Muscle layer of duodenum (tissue), 2 donors: ENCODE results near the gene MAGEA11.
"Not testable (repeated sequence)": the region's sequence is repeated elsewhere in the genome, so short reads cannot be mapped to it uniquely, and the experiment has no call there.

ENCODE experiments used
- H3K27ac ChIP-seq: one replicate; pipeline ENCODE4 v1.7.0; 2013; ENCODE audit warnings: mild to moderate bottlenecking, low read length
- H3K27me3 ChIP-seq: one replicate; pipeline ENCODE4 v1.7.0; 2013; ENCODE audit warnings: low read depth, mild to moderate bottlenecking, control low read depth, low read length
- H3K36me3 ChIP-seq, 2 donors: one replicate each; pipeline ENCODE4 v1.7.0; 2013; ENCODE audit warnings: low read length in 2 of 2, control low read depth in 1 of 2, mild to moderate bottlenecking in 1 of 2; ENCODE audit not compliant: insufficient read depth in 2 of 2, control insufficient read depth in 1 of 2
- H3K4me1 ChIP-seq, 2 donors: one replicate each; pipeline ENCODE4 v1.7.0; 2013; ENCODE audit warnings: low read length in 2 of 2, mild to moderate bottlenecking in 2 of 2, control low read depth in 1 of 2, moderate library complexity in 1 of 2; ENCODE audit not compliant: insufficient read depth in 2 of 2, control insufficient read depth in 1 of 2
- H3K4me3 ChIP-seq, 2 donors: one replicate each; pipeline ENCODE4 v1.7.0; 2013; ENCODE audit warnings: low read length in 2 of 2, low read depth in 1 of 2, mild to moderate bottlenecking in 1 of 2
- H3K9me3 ChIP-seq, 2 donors: one replicate each; pipeline ENCODE4 v1.7.0; 2013; ENCODE audit warnings: low read length in 2 of 2, control low read depth in 1 of 2, mild to moderate bottlenecking in 1 of 2; ENCODE audit not compliant: control insufficient read depth in 1 of 2
- donor health status: healthy.

MAGEA11 gene

DNA sequence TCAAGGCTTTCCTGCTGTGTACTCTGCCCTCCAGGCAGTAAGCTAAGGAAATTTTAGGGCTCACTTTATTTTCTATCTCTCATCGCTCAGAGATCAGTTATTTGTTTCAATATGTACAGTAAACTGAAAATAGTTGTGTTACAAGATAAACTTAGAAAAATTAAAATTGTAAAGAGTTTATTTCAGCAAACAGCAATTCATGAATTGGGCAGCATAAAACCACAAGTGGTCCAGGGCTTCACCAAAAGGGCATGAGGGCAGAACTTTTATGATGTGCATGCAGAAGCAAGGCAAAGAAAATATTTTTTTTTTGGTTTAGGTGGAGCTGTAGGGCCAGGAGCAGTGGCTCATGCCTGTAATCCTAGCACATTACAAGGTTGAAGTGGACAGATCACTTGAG is 20.1 kb upstream of the MAGEA11 start:
- Histone ChIP-seq H3K36me3 (no peaks in the 10 kb centered on the region), H3K27me3 (no peaks in the 10 kb centered on the region), H3K4me1 (no peaks in the 10 kb centered on the region), H3K4me3 (no peak overlapping the region), H3K27ac (no peak overlapping the region), H3K9me3 (peaks cover 0 to 5% of the 10 kb centered on the region in 2 donors)

GRCh38 chrX:149692686-149693272 is 19.1 kb upstream of the MAGEA11 start:
- H3K9me3 ChIP-seq, H3K4me1 ChIP-seq, H3K36me3 ChIP-seq, H3K4me3 ChIP-seq, H3K27ac ChIP-seq, H3K27me3 ChIP-seq: not testable (repeated sequence)

DNA sequence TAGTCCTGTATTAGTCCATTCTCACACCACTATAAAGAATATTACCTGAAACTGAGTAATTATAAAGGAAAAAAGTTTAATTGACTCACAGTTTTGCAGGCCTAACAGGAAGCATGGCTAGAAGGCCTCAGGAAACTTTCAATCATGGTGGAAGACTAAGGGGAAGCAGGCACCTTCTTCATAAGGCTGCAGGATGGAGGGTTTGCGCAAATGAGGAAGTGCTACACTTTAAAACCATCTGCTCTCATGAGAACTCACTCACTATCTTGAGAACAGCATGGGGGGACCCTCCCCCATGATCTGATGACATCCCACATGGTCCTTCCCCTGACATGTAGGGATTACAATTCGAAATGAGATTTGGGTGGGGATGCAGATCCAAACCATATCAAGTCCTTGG is 12.1 kb upstream of the MAGEA11 start:
- Histone ChIP-seq H3K27me3 (no peaks in the 10 kb centered on the region), H3K27ac (no peak overlapping the region), H3K4me1 (no peaks in the 10 kb centered on the region), H3K4me3 (no peak overlapping the region), H3K9me3 (no peaks in the 10 kb centered on the region), H3K36me3 (no peaks in the 10 kb centered on the region)

DNA sequence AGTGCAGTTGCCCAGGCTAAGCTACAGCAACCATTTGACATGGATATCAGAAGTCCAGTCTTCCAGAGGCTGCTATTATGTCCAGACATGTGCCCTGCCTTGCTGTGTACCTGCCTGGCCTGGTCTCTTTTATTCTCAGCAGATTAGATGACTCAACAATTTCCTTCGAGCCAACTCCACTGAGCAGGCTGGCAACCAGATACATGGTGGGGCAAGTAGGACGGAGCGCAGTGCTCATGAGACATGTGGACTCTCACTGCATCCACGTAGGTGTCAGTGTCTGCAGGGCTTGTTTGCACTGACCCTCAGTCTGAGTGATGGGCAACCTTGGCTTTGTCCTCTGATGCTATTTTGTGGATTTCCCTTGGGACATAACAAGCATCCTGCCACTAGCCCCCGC is 7.2 kb upstream of the MAGEA11 start:
- H3K9me3 ChIP-seq: no peaks in the 10 kb centered on the region
- H3K27ac ChIP-seq: no peak overlapping the region
- H3K27me3 ChIP-seq: no peaks in the 10 kb centered on the region
- H3K36me3 ChIP-seq: no peaks in the 10 kb centered on the region
- H3K4me3 ChIP-seq: no peak overlapping the region
- no peaks in the 10 kb centered on the region for H3K4me1 ChIP-seq

- no peak overlapping the region for H3K4me3 ChIP-seq
- H3K4me1 ChIP-seq: no peaks in the 10 kb centered on the region
- H3K27ac ChIP-seq: no peak overlapping the region
- no peaks in the 10 kb centered on the region for H3K27me3 ChIP-seq
- H3K36me3 ChIP-seq: no peaks in the 10 kb centered on the region
- no peaks in the 10 kb centered on the region for H3K9me3 ChIP-seq
Observed at GRCh38 chrX:149707147-149707901, 4.5 kb upstream of the MAGEA11 start.

- Histone ChIP-seq H3K27me3 (no peaks in the 10 kb centered on the region), H3K27ac (no peak overlapping the region), H3K4me3 (no peak overlapping the region), H3K9me3 (no peaks in the 10 kb centered on the region), H3K4me1 (no peaks in the 10 kb centered on the region), H3K36me3 (no peaks in the 10 kb centered on the region)
Observed at GRCh38 chrX:149712831-149713230, 971 bp downstream of the MAGEA11 start.

DNA sequence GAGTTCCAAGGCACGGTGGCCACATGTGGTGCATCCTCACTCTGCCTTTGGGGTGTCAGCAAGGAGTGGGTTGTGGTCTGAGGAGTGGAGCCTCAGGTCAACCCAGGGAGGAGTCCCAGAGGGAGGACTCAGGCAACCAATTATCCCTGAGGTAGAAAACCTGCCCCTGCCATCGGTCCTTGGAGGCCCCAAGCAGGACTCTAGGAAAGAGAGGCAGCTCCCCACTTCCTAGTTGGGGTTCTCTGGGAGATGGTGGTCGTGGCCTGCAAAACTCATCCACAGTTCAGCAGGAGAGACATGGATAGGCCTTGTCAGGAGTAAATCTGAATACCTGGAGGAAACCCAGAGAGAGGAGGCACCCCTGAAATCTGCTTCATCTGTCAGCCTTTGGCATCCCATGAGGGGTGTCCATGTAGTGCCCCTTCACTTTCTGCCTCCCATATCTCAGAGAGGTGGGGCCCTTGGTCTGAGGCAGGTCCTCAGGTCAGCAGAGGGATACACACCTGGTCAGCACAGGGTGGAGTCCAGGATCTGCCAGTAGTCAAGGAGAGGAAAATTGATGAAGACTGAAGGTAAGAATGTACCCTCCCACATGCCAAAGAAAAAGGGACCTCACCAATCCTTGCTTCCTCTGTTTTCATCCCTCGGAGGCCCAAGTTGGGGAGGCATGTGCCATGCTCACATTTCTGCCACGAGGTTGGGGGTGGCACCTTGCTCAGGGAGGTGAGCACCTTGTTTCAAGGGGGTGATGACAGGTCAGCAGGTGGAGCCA is 1.6 kb downstream of the MAGEA11 start:
- Histone ChIP-seq H3K36me3 (no peaks in the 10 kb centered on the region), H3K9me3 (no peaks in the 10 kb centered on the region), H3K4me3 (no peak overlapping the region), H3K4me1 (no peaks in the 10 kb centered on the region), H3K27me3 (no peaks in the 10 kb centered on the region), H3K27ac (no peak overlapping the region)

GRCh38 chrX:149715468-149715867 is 3.6 kb downstream of the MAGEA11 start:
- Histone ChIP-seq H3K27me3 (no peaks in the 10 kb centered on the region), H3K27ac (no peak overlapping the region), H3K4me3 (no peak overlapping the region), H3K4me1 (no peaks in the 10 kb centered on the region), H3K36me3 (no peaks in the 10 kb centered on the region), H3K9me3 (no peaks in the 10 kb centered on the region)

GRCh38 chrX:149716632-149717031 is 4.8 kb downstream of the MAGEA11 start:
- Histone ChIP-seq H3K36me3 (no peaks in the 10 kb centered on the region), H3K27ac (no peak overlapping the region), H3K9me3 (no peaks in the 10 kb centered on the region), H3K27me3 (no peaks in the 10 kb centered on the region), H3K4me1 (no peaks in the 10 kb centered on the region), H3K4me3 (no peak overlapping the region)

DNA sequence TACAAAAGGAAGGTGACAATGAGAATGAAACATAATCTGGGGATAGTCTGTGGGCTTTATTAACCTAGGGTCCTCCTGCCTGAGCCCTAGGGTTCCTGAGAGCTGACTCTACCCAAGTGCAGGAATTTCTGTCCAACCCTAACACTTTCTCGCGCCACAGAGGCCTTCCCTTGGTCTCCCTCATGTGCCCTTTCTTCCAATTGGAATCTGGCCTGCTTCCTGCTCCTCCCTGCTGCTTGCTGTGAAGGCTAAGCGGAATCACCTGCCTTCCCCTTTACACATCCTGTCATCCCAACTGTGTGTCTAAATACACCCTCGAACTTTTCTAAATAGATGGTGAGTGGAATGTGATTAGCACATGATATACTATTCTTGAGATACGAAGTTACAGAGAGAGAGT is 5.9 kb downstream of the MAGEA11 start:
- no peaks in the 10 kb centered on the region for H3K4me1 ChIP-seq
- H3K36me3 ChIP-seq: no peaks in the 10 kb centered on the region
- H3K27me3 ChIP-seq: no peaks in the 10 kb centered on the region
- no peak overlapping the region for H3K4me3 ChIP-seq
- H3K9me3 ChIP-seq: no peaks in the 10 kb centered on the region
- no peak overlapping the region for H3K27ac ChIP-seq

DNA sequence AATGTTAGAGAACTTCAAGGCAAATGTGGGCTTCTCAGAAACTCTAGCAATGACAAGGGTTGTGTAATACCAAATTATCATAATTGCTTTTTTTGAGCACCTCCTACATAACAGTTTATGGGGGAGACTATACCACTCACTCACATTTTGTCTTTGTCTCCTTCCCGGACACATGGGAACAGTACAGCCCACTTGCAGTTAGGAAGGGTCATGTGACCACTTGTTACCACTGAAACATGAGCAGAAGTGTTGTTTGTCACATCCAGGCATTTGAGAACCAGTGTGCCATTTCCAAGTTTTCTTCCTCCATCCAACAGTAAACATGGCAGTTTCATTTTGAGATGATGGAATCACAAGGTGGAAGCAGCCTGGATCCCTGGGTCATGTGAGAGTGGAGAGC is 6.9 kb downstream of the MAGEA11 start:
- Histone ChIP-seq H3K27ac (no peak overlapping the region), H3K4me1 (no peaks in the 10 kb centered on the region), H3K27me3 (no peaks in the 10 kb centered on the region), H3K36me3 (no peaks in the 10 kb centered on the region), H3K9me3 (no peaks in the 10 kb centered on the region), H3K4me3 (no peak overlapping the region)
